Measurements from ENCODE around the gene GRK3. TPM values are rescaled to one million over a fixed set of nuclear protein-coding genes. Genes with fewer than 3 reads are reported as not detected.
"Not testable (repeated sequence)": the region's sequence is repeated elsewhere in the genome, so short reads cannot be mapped to it uniquely, and the experiment has no call there.

GRK3 gene
- 1.1 and 1.6 TPM in 2 replicates for total RNA-seq
- long read RNA-seq, partial matches to known transcripts = 0 of 2 reads
- long read RNA-seq, other reads (novel, unspliced or antisense) = 2 of 2 reads

DNA sequence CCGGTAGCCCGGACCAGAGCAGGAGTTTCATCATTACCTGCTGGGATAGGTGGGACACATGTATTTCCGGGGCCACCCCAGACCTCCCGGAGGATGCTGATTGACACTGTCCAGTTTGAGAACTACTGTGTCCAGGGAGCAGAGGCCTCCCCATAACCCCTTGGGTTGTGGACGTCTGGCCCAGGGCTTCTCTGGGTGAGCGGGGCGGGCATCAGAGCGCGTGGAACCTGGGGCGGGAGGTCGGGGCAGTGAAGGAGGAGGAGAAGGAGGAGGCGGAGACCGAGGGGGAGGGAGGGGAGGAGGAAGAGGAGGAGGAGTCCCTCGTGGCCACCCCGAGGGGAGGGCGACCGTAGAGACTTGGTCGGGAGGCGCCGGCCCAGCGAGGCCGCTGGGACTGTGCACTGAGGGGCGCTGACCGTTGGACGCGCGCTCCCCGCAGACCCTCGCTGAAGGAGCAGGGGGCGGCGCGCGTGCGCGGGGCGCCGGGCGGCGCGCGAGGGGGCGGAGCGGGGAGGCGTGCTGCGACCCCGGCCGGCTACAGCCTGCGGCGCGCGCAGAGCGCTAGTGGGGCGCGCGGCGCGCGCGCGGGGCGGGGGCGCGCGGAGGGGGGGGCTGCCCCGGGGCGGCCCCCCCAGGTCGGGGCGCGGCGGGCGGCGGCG lies at the start of gene GRK3:
Gene GRK3 (plus strand): TSS at position 356 of the 659 bp plus-strand sequence. CDS start 366 bp downstream, outside the sequence.
- peaks cover 70% of the 10 kb centered on the region for H3K27me3 Mint-ChIP-seq (ENCODE audit: unreplicated experiment)
- DNase-seq (ENCODE audit: extremely low spot score, unreplicated experiment) = no peak
- H3K27ac Mint-ChIP-seq (ENCODE audit: unreplicated experiment) = peak within 1 kb of the TSS; percentile 18
- peak within 1 kb of the TSS; percentile 83 for H3K4me3 Mint-ChIP-seq (ENCODE audit: unreplicated experiment)
- peaks cover 15% of the 10 kb centered on the region for H3K4me1 Mint-ChIP-seq (ENCODE audit: unreplicated experiment)
- TF ChIP-seq, protein P1, sequence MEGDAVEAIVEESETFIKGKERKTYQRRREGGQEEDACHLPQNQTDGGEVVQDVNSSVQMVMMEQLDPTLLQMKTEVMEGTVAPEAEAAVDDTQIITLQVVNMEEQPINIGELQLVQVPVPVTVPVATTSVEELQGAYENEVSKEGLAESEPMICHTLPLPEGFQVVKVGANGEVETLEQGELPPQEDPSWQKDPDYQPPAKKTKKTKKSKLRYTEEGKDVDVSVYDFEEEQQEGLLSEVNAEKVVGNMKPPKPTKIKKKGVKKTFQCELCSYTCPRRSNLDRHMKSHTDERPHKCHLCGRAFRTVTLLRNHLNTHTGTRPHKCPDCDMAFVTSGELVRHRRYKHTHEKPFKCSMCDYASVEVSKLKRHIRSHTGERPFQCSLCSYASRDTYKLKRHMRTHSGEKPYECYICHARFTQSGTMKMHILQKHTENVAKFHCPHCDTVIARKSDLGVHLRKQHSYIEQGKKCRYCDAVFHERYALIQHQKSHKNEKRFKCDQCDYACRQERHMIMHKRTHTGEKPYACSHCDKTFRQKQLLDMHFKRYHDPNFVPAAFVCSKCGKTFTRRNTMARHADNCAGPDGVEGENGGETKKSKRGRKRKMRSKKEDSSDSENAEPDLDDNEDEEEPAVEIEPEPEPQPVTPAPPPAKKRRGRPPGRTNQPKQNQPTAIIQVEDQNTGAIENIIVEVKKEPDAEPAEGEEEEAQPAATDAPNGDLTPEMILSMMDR (IDR thresholded peaks at IDR 0.05) = no peak
- H3K9me3 Mint-ChIP-seq (ENCODE audit: unreplicated experiment) = no peaks in the 10 kb centered on the region
- H3K36me3 Mint-ChIP-seq (ENCODE audit: unreplicated experiment) = no peaks in the 10 kb centered on the region

DNA sequence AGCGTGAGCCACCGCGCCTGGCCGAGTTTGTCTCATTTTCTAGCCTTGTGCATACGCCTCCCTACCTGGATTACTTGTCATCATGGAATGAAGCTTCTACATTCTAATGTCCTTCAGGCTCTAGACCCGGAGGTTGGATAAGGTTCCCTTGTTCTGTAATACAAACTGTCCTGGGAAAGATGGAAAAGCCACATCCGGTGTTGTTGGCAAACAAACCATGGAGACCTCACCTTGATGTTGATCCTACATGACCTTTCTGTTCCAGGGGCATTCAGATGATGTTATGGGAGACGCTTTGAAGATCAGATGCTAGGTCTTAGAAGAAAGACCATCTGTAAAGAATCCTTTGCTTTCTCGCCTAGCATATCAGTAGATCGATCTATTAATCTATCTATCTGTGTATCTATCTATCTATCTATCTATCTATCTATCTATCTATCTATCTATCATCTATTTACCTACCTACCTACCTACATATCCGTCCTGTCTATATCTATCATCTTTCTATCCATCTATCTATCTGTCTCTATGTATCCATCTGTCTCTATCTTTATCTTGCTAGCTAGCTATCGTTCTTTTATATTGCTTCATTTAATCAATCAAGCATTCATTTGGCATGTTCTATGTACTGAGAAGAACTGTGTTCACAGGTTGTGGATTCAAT lies 46.3 kb upstream of the GRK3 start:
- Mint-ChIP-seq H3K36me3 (ENCODE audit: unreplicated experiment) (peaks cover 3% of the 10 kb centered on the region), H3K9me3 (ENCODE audit: unreplicated experiment) (peaks cover 7% of the 10 kb centered on the region), H3K27ac (ENCODE audit: unreplicated experiment) (no peak overlapping the region), H3K27me3 (ENCODE audit: unreplicated experiment) (no peaks in the 10 kb centered on the region), H3K4me3 (ENCODE audit: unreplicated experiment) (no peak overlapping the region), H3K4me1 (ENCODE audit: unreplicated experiment) (no peaks in the 10 kb centered on the region)
- no peak for DNase-seq (ENCODE audit: extremely low spot score, unreplicated experiment)
- TF ChIP-seq, protein P1 (IDR thresholded peaks at IDR 0.05) = no peak

DNA sequence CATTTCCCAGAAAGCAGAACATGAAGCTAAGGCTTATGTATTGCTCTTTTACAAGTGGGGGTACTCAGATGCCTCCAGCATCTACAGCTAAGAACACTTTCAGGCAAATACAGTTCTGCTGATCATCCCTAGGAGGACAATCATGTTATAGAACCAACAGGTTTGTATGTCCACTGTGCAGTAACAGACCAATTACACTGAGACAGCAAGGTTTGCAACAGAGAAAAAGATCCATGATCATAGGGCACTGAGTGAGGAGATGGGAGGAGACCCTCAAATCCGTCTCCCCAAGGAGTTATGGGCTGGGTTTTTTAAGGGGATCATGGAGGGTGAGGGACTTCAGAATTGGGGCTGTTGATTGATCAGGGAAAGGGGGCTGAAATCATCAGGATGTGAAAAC lies 39.1 kb upstream of the GRK3 start:
- no peak overlapping the region for H3K27ac Mint-ChIP-seq (ENCODE audit: unreplicated experiment)
- H3K4me3 Mint-ChIP-seq (ENCODE audit: unreplicated experiment) = no peak overlapping the region
- H3K36me3 Mint-ChIP-seq (ENCODE audit: unreplicated experiment) = peaks cover 3% of the 10 kb centered on the region
- H3K9me3 Mint-ChIP-seq (ENCODE audit: unreplicated experiment) = peaks cover 22% of the 10 kb centered on the region
- TF ChIP-seq, protein P1 (IDR thresholded peaks at IDR 0.05) = no peak
- H3K4me1 Mint-ChIP-seq (ENCODE audit: unreplicated experiment) = peaks cover 2% of the 10 kb centered on the region
- no peaks in the 10 kb centered on the region for H3K27me3 Mint-ChIP-seq (ENCODE audit: unreplicated experiment)
- no peak for DNase-seq (ENCODE audit: extremely low spot score, unreplicated experiment)

- not testable (repeated sequence) for H3K4me1 Mint-ChIP-seq (ENCODE audit: unreplicated experiment); H3K36me3 Mint-ChIP-seq (ENCODE audit: unreplicated experiment); H3K27me3 Mint-ChIP-seq (ENCODE audit: unreplicated experiment); H3K27ac Mint-ChIP-seq (ENCODE audit: unreplicated experiment); DNase-seq (ENCODE audit: extremely low spot score, unreplicated experiment); H3K4me3 Mint-ChIP-seq (ENCODE audit: unreplicated experiment)
- peaks cover 27% of the 10 kb centered on the region for H3K9me3 Mint-ChIP-seq (ENCODE audit: unreplicated experiment)
Observed at GRCh38 chr22:25525804-25526584, 38.5 kb upstream of the GRK3 start.

DNA sequence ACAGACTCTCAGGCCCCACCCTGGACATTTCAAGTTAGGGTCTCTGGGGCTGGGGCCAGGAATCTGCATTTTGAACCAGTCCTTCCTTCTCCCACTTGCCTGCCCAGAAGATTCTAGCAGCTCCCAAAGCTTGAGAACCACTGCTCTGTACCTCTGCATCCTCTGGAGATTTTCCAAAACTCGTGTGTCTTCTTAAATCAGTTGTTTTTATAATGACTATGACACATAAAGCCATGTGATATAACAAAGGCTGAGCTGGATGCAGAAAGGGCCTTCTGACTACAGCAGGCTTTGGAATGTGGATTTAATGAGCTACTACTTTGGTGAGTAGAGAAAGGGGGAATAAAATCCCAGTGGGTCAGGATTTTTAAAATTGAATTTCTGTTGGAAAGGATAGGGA lies 37.5 kb upstream of the GRK3 start:
- not testable (repeated sequence) for H3K27me3 Mint-ChIP-seq (ENCODE audit: unreplicated experiment); H3K36me3 Mint-ChIP-seq (ENCODE audit: unreplicated experiment); H3K4me1 Mint-ChIP-seq (ENCODE audit: unreplicated experiment); DNase-seq (ENCODE audit: extremely low spot score, unreplicated experiment); H3K27ac Mint-ChIP-seq (ENCODE audit: unreplicated experiment); H3K4me3 Mint-ChIP-seq (ENCODE audit: unreplicated experiment)
- H3K9me3 Mint-ChIP-seq (ENCODE audit: unreplicated experiment) = peaks cover 20% of the 10 kb centered on the region

GRCh38 chr22:25528068-25528467 lies 36.4 kb upstream of the GRK3 start:
- H3K36me3 Mint-ChIP-seq (ENCODE audit: unreplicated experiment); H3K4me1 Mint-ChIP-seq (ENCODE audit: unreplicated experiment); H3K27me3 Mint-ChIP-seq (ENCODE audit: unreplicated experiment); H3K4me3 Mint-ChIP-seq (ENCODE audit: unreplicated experiment); H3K27ac Mint-ChIP-seq (ENCODE audit: unreplicated experiment); DNase-seq (ENCODE audit: extremely low spot score, unreplicated experiment): not testable (repeated sequence)
- peaks cover 20% of the 10 kb centered on the region for H3K9me3 Mint-ChIP-seq (ENCODE audit: unreplicated experiment)

DNA sequence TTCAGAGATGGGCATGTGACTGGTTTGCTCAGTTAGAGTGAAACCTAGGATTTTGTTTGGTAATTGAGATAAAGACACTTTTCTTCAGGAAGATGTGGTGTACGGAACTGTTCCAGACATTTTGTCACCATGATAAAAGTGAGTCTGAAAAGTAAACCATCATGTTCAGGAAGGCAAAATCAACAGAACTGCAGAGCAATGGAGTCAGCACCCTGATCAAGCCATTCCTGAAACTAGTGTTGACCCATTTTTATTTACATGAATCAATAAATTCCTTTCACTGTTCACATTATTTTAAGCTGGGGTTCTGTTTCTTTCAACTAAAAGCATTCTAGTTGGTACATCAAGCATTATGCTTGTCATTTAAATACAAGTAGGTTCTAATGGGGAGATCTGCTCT lies 35.4 kb upstream of the GRK3 start:
- peaks cover 11% of the 10 kb centered on the region for H3K27me3 Mint-ChIP-seq (ENCODE audit: unreplicated experiment)
- not testable (repeated sequence) for H3K27ac Mint-ChIP-seq (ENCODE audit: unreplicated experiment); DNase-seq (ENCODE audit: extremely low spot score, unreplicated experiment); H3K4me3 Mint-ChIP-seq (ENCODE audit: unreplicated experiment); H3K4me1 Mint-ChIP-seq (ENCODE audit: unreplicated experiment); H3K36me3 Mint-ChIP-seq (ENCODE audit: unreplicated experiment)
- peaks cover 20% of the 10 kb centered on the region for H3K9me3 Mint-ChIP-seq (ENCODE audit: unreplicated experiment)

GRCh38 chr22:25529541-25530137 lies 34.8 kb upstream of the GRK3 start:
- not testable (repeated sequence) for H3K36me3 Mint-ChIP-seq (ENCODE audit: unreplicated experiment); H3K4me1 Mint-ChIP-seq (ENCODE audit: unreplicated experiment); DNase-seq (ENCODE audit: extremely low spot score, unreplicated experiment); H3K27ac Mint-ChIP-seq (ENCODE audit: unreplicated experiment); H3K4me3 Mint-ChIP-seq (ENCODE audit: unreplicated experiment)
- Mint-ChIP-seq H3K27me3 (ENCODE audit: unreplicated experiment) (peaks cover 11% of the 10 kb centered on the region), H3K9me3 (ENCODE audit: unreplicated experiment) (peaks cover 18% of the 10 kb centered on the region)

Data from osteocyte (in vitro differentiated cells).